Measurements from ENCODE around the gene GLDN.

GRCh38 chr15:51425517-51426040, 84.1 kb downstream of the GLDN start:
- TF ChIP-seq, protein P1, sequence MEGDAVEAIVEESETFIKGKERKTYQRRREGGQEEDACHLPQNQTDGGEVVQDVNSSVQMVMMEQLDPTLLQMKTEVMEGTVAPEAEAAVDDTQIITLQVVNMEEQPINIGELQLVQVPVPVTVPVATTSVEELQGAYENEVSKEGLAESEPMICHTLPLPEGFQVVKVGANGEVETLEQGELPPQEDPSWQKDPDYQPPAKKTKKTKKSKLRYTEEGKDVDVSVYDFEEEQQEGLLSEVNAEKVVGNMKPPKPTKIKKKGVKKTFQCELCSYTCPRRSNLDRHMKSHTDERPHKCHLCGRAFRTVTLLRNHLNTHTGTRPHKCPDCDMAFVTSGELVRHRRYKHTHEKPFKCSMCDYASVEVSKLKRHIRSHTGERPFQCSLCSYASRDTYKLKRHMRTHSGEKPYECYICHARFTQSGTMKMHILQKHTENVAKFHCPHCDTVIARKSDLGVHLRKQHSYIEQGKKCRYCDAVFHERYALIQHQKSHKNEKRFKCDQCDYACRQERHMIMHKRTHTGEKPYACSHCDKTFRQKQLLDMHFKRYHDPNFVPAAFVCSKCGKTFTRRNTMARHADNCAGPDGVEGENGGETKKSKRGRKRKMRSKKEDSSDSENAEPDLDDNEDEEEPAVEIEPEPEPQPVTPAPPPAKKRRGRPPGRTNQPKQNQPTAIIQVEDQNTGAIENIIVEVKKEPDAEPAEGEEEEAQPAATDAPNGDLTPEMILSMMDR (IDR thresholded peaks at IDR 0.05) = no peak
- no peak for TF ChIP-seq POLR2AphosphoS5 (IDR thresholded peaks at IDR 0.05; ENCODE audit: low read depth, low read length)
